Measurements from ENCODE around the gene TMEM51. TPM values are rescaled to one million over a fixed set of nuclear protein-coding genes. Genes with fewer than 3 reads are reported as not detected.
"Not testable (repeated sequence)": the region's sequence is repeated elsewhere in the genome, so short reads cannot be mapped to it uniquely, and the experiment has no call there.

TMEM51 gene
- total RNA-seq, 2 donors from 2014 or later: 0.35 TPM; not detected in 1

- DNase-seq (ENCODE audit: low spot score in 2 of 2): no peak
- ATAC-seq: no peak
- Mint-ChIP-seq H3K9me3 (no peaks in the 10 kb centered on the region), H3K27ac (no peak overlapping the region), H3K36me3 (no peaks in the 10 kb centered on the region)
Measured at GRCh38 chr1:15159166-15159555, 5.6 kb downstream of the TMEM51 start.

GRCh38 chr1:15160626-15161025 lies 7.1 kb downstream of the TMEM51 start:
- DNase-seq (ENCODE audit: low spot score in 2 of 2) (no peak), ATAC-seq (no peak)
- Mint-ChIP-seq H3K9me3 (no peaks in the 10 kb centered on the region), H3K27ac (peak overlapping the region in 1 of 2 donors; percentile 38), H3K36me3 (no peaks in the 10 kb centered on the region)

GRCh38 chr1:15167386-15167785 lies 13.8 kb downstream of the TMEM51 start:
- no peaks in the 10 kb centered on the region for H3K36me3 Mint-ChIP-seq
- no peak overlapping the region for H3K27ac Mint-ChIP-seq
- no peak for DNase-seq (ENCODE audit: low spot score in 2 of 2)
- no peak for ATAC-seq
- no peaks in the 10 kb centered on the region for H3K9me3 Mint-ChIP-seq

GRCh38 chr1:15168479-15168878 lies 14.9 kb downstream of the TMEM51 start:
- DNase-seq (ENCODE audit: low spot score in 2 of 2) (no peak), ATAC-seq (no peak)
- H3K9me3 Mint-ChIP-seq: no peaks in the 10 kb centered on the region
- no peaks in the 10 kb centered on the region for H3K36me3 Mint-ChIP-seq
- H3K27ac Mint-ChIP-seq: no peak overlapping the region

GRCh38 chr1:15170071-15170470 lies 16.5 kb downstream of the TMEM51 start:
- no peak for DNase-seq (ENCODE audit: low spot score in 2 of 2)
- H3K36me3 Mint-ChIP-seq: no peaks in the 10 kb centered on the region
- no peak overlapping the region for H3K27ac Mint-ChIP-seq
- no peak for ATAC-seq
- no peaks in the 10 kb centered on the region for H3K9me3 Mint-ChIP-seq

GRCh38 chr1:15171271-15171908 lies 17.8 kb downstream of the TMEM51 start:
- Mint-ChIP-seq H3K27ac (no peak overlapping the region), H3K9me3 (peaks cover 0 to 8% of the 10 kb centered on the region in 2 donors), H3K36me3 (peaks cover 5 to 8% of the 10 kb centered on the region in 2 donors)
- DNase-seq (ENCODE audit: low spot score in 2 of 2) (no peak), ATAC-seq (no peak)

GRCh38 chr1:15172405-15173259 lies 19.1 kb downstream of the TMEM51 start:
- Mint-ChIP-seq H3K27ac (peak overlapping the region in 1 of 2 donors; percentile 11), H3K36me3 (peaks cover 7 to 8% of the 10 kb centered on the region in 2 donors), H3K9me3 (peaks cover 0 to 11% of the 10 kb centered on the region in 2 donors)
- no peak for ATAC-seq
- DNase-seq (ENCODE audit: low spot score in 2 of 2): no peak

- peaks cover 7 to 8% of the 10 kb centered on the region in 2 donors for H3K36me3 Mint-ChIP-seq
- H3K27ac Mint-ChIP-seq: no peak overlapping the region
- H3K9me3 Mint-ChIP-seq: peaks cover 0 to 11% of the 10 kb centered on the region in 2 donors
- ATAC-seq (no peak), DNase-seq (ENCODE audit: low spot score in 2 of 2) (no peak)
Measured at GRCh38 chr1:15173863-15174614, 20.5 kb downstream of the TMEM51 start.

- Mint-ChIP-seq H3K27ac (no peak overlapping the region), H3K9me3 (peaks cover 0 to 11% of the 10 kb centered on the region in 2 donors), H3K36me3 (peaks cover 7 to 8% of the 10 kb centered on the region in 2 donors)
- DNase-seq (ENCODE audit: low spot score in 2 of 2) (no peak), ATAC-seq (no peak)
Measured at GRCh38 chr1:15174615-15174983, 21.1 kb downstream of the TMEM51 start.

GRCh38 chr1:15175324-15176094 lies 22.0 kb downstream of the TMEM51 start:
- H3K36me3 Mint-ChIP-seq; DNase-seq (ENCODE audit: low spot score in 2 of 2); H3K27ac Mint-ChIP-seq; ATAC-seq: not testable (repeated sequence)
- H3K9me3 Mint-ChIP-seq: peaks cover 0 to 11% of the 10 kb centered on the region in 2 donors

- peaks cover 7 to 8% of the 10 kb centered on the region in 2 donors for H3K36me3 Mint-ChIP-seq
- no peak for ATAC-seq
- H3K27ac Mint-ChIP-seq: no peak overlapping the region
- no peak for DNase-seq (ENCODE audit: low spot score in 2 of 2)
- peaks cover 0 to 11% of the 10 kb centered on the region in 2 donors for H3K9me3 Mint-ChIP-seq
Measured at GRCh38 chr1:15176120-15176519, 22.6 kb downstream of the TMEM51 start.

GRCh38 chr1:15176898-15177665 lies 23.5 kb downstream of the TMEM51 start:
- H3K27ac Mint-ChIP-seq: no peak overlapping the region
- H3K36me3 Mint-ChIP-seq: peaks cover 7 to 8% of the 10 kb centered on the region in 2 donors
- H3K9me3 Mint-ChIP-seq: peaks cover 0 to 11% of the 10 kb centered on the region in 2 donors
- DNase-seq (ENCODE audit: low spot score in 2 of 2) (no peak), ATAC-seq (no peak)

GRCh38 chr1:15177710-15178166 lies 24.2 kb downstream of the TMEM51 start:
- peaks cover 7 to 8% of the 10 kb centered on the region in 2 donors for H3K36me3 Mint-ChIP-seq
- peaks cover 0 to 11% of the 10 kb centered on the region in 2 donors for H3K9me3 Mint-ChIP-seq
- H3K27ac Mint-ChIP-seq: no peak overlapping the region
- DNase-seq (ENCODE audit: low spot score in 2 of 2) (no peak), ATAC-seq (no peak)

GRCh38 chr1:15178571-15179484 lies 25.3 kb downstream of the TMEM51 start:
- Mint-ChIP-seq H3K36me3 (peaks cover 7 to 8% of the 10 kb centered on the region in 2 donors), H3K27ac (no peak overlapping the region), H3K9me3 (peaks cover 0 to 11% of the 10 kb centered on the region in 2 donors)
- ATAC-seq (peak in 1 of 2 donors; percentile 57), DNase-seq (ENCODE audit: low spot score in 2 of 2) (no peak)

- Mint-ChIP-seq H3K9me3 (peaks cover 0 to 11% of the 10 kb centered on the region in 2 donors), H3K27ac (no peak overlapping the region), H3K36me3 (peaks cover 7 to 8% of the 10 kb centered on the region in 2 donors)
- DNase-seq (ENCODE audit: low spot score in 2 of 2) (no peak), ATAC-seq (no peak)
Measured at GRCh38 chr1:15179485-15179883, 25.9 kb downstream of the TMEM51 start.

All from activated naive CD4-positive, alpha-beta T cell treated with anti-CD3 and anti-CD28 coated beads, Interleukin-2, amount 50 U/mL, for 72 hours (primary cell).